ENCODE data around the gene LIN7B.
A peak's percentile ranks its signal among the peaks of the same experiment; 100 is the strongest.
"Not testable (repeated sequence)": the region's sequence is repeated elsewhere in the genome, so short reads cannot be mapped to it uniquely, and the experiment has no call there.

The LIN7B gene

DNA sequence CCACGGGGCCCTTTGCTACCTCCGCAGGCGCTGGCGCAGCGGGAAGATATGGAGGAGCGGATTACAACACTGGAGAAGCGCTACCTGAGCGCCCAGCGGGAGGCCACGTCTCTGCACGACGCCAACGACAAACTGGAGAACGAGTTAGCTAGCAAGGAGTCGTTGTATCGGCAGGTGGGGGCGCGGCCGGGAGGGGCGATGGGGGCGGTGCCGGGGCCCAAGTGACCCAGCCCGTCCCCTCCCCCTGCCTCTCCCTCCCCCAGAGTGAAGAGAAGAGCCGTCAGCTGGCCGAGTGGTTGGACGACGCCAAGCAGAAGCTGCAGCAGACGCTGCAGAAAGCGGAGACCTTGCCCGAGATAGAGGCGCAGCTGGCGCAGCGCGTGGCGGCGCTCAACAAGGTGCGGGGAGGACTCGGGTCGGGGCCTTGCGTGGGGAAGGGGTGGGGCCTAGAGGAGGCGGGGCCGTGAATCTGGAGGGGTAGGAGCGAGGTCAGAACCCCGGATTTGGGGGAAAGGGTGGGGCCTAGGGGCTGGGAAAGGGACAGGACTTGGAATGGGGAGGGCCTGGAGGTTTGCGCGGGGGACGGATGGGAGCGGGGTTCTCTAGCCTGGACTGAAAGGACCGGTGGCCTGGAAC is 18.9 kb downstream of the LIN7B start:
- H3K36me3 Mint-ChIP-seq = peaks cover 26 to 48% of the 10 kb centered on the region in 2 donors
- peak; percentile 30 to 36 for ATAC-seq (replicated peaks)

DNA sequence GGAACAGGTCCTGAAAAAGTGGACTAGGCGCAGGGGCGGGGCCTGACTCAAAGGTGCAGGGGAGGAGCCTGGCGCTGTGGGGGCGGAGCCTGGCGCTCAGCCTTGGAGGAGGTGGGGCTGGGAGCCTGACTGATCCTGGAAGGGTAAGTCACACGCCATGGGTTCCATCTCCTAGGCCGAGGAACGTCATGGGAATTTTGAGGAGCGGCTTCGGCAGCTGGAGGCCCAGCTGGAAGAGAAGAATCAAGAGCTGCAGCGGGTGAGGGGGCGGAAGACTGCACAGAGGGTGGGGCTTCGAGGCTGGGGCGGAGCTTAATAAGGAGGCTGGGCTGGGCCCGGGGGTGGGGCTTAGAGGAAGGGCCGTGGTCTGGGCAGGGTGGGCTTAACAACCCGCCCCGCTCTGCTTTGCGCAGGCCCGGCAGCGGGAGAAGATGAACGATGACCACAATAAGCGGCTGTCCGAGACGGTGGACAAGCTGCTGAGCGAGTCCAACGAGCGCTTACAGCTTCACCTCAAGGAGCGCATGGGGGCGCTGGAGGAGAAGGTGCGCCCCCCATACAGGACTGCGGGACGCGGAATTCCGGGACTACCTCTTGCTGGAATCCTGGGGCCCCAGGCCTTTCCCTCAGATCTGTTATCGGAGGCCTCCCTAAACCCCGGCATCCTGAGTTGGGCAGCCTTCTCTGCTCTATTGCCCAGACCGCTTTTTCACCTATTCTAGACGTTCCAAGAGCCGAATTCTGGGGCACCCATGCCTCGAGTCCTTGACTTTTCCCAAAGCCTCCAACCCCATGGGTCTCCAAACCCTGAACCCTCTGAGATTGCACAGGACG is 19.7 kb downstream of the LIN7B start:
- peaks cover 21 to 27% of the 10 kb centered on the region in 2 donors for H3K4me1 Mint-ChIP-seq

More for the DNA sequence above, 18.9 kb downstream of the LIN7B start:
- Mint-ChIP-seq H3K4me3 (peak overlapping the region; percentile 79 to 80), H3K4me1 (peaks cover 27 to 34% of the 10 kb centered on the region in 2 donors), H3K9me3 (peaks cover 6 to 7% of the 10 kb centered on the region in 2 donors), H3K27me3 (peaks cover 49 to 54% of the 10 kb centered on the region in 2 donors), H3K27ac (no peak overlapping the region)
- DNase-seq = no peak

DNA sequence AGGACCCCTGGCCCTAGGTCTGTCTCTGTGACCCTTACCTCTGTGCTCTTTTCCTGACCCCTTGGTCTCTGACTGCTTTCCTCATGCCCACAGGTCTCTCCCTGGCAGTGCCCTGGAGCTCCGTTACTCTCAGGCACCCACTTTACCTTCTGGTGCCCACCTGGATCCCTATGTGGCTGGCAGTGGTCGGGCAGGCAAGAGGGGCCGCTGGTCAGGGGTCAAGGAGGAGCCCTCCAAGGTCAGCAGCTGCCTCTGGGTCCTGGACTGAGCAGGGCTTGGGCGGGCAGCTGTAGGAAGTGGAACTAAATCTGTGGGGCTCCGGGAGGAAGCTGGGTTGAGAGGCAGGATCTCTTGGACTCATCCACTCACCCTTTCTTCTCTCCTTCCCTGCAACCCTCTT is 21.5 kb downstream of the LIN7B start:
- H3K36me3 Mint-ChIP-seq = peaks cover 23 to 36% of the 10 kb centered on the region in 2 donors
- no peak overlapping the region for H3K27ac Mint-ChIP-seq
- H3K9me3 Mint-ChIP-seq = peaks cover 0 to 3% of the 10 kb centered on the region in 2 donors
- ATAC-seq (replicated peaks) = no peak
- H3K4me1 Mint-ChIP-seq = peaks cover 17 to 25% of the 10 kb centered on the region in 2 donors
- peaks cover 38 to 59% of the 10 kb centered on the region in 2 donors for H3K27me3 Mint-ChIP-seq
- no peak overlapping the region for H3K4me3 Mint-ChIP-seq
- DNase-seq = no peak

More for the DNA sequence above, 19.7 kb downstream of the LIN7B start:
- H3K27me3 Mint-ChIP-seq = peaks cover 47 to 59% of the 10 kb centered on the region in 2 donors
- ATAC-seq (replicated peaks) (peak; percentile 68 to 71), DNase-seq (no peak)
- peak overlapping the region; percentile 79 to 80 for H3K4me3 Mint-ChIP-seq
- H3K9me3 Mint-ChIP-seq = peaks cover 3% of the 10 kb centered on the region in 2 donors
- peaks cover 26 to 45% of the 10 kb centered on the region in 2 donors for H3K36me3 Mint-ChIP-seq
- H3K27ac Mint-ChIP-seq = no peak overlapping the region

DNA sequence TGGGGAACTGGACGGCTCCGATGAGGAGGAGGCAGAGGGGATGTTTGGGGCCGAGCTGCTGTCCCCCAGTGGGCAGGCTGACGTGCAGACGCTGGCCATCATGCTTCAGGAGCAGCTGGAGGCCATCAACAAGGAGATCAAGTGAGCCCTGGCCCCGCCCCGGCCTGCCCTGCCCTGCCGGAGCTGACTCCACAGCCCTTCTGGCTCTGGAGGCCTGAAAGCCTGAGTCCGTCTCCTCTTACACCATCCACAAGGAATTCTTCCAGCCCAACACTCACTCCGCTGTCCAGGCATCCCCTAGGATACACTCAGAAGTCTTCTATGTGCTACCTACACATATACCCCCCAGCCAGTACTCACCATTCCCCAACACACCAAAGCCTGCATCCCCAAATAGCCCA is 22.6 kb downstream of the LIN7B start:
- H3K27me3 Mint-ChIP-seq = peaks cover 43 to 65% of the 10 kb centered on the region in 2 donors
- H3K4me1 Mint-ChIP-seq = peaks cover 17 to 25% of the 10 kb centered on the region in 2 donors
- no peak for DNase-seq
- H3K4me3 Mint-ChIP-seq = no peak overlapping the region
- no peak overlapping the region for H3K27ac Mint-ChIP-seq
- no peak for ATAC-seq (replicated peaks)
- H3K9me3 Mint-ChIP-seq = peaks cover 0 to 3% of the 10 kb centered on the region in 2 donors
- H3K36me3 Mint-ChIP-seq = peaks cover 23 to 36% of the 10 kb centered on the region in 2 donors

DNA sequence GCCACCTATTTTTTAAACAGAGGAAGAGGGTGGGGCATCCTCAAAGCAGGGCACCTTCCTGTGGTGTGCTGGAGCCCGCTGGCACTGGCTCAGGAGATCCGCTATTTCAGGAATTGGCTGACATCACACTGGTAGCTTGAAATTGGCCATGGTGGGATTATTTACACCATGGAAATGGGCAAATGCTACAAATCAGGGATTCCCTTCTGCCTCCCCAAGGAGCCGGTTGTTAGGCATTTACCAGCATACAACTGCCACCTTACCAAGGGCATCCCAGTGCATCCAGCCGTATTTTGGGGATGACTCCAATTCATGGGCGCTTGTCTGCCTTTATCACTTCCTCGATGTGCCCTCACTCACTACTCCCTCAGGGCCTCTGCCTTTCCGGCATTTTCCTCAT is 26.8 kb downstream of the LIN7B start:
- Mint-ChIP-seq H3K9me3 (no peaks in the 10 kb centered on the region), H3K36me3 (peaks cover 11 to 15% of the 10 kb centered on the region in 2 donors), H3K27me3 (peaks cover 43 to 58% of the 10 kb centered on the region in 2 donors), H3K4me3 (no peak overlapping the region), H3K4me1 (peaks cover 14 to 21% of the 10 kb centered on the region in 2 donors), H3K27ac (no peak overlapping the region)
- no peak for DNase-seq
- ATAC-seq (replicated peaks) = no peak

DNA sequence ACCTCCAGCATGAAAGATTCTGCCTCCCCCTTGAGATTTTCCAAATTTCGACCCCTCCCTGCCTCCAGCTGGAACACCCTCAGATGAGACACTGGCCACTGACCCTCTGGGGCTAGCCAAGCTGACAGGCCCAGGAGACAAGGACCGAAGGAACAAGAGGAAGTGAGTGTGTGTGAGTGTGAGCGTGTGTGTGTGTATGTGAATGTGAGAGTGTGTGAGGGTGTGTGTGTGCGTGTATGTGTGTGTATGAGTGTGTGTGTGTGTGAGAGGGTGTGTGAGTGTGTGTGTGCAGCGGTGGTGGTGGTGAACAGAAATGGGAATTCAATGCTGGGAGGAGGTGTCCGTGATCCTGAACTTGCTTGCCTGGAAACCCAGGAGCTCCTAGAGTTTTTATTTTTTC is 27.2 kb downstream of the LIN7B start:
- peaks cover 44 to 58% of the 10 kb centered on the region in 2 donors for H3K27me3 Mint-ChIP-seq
- peaks cover 14 to 25% of the 10 kb centered on the region in 2 donors for H3K4me1 Mint-ChIP-seq
- H3K9me3 Mint-ChIP-seq = no peaks in the 10 kb centered on the region
- no peak overlapping the region for H3K27ac Mint-ChIP-seq
- no peak for ATAC-seq (replicated peaks)
- DNase-seq = no peak
- no peak overlapping the region for H3K4me3 Mint-ChIP-seq
- H3K36me3 Mint-ChIP-seq = peaks cover 8 to 12% of the 10 kb centered on the region in 2 donors

DNA sequence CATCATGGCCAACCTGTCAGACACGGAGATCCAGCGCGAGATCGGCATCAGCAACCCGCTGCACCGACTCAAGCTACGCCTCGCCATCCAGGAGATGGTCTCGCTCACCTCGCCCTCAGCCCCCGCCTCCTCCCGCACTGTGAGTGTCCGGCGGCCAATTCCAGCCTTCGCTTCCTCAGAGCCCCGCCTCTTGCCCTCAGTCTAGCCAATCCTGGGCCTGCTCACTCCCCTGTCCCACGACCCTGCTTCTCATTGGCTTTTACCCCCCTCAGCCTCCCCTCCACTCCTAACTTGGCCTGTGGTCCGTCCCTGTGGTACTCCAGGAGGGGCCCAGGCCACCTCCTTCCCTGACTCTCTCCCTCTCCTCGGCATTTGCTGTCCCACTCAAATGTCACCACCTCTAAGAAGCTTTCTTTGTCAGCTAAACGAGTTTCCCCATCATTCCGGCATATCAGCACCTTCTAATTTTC is 28.7 kb downstream of the LIN7B start:
- Mint-ChIP-seq H3K27me3 (peaks cover 48 to 59% of the 10 kb centered on the region in 2 donors), H3K36me3 (peaks cover 4 to 5% of the 10 kb centered on the region in 2 donors), H3K27ac (no peak overlapping the region), H3K4me3 (peak overlapping the region; percentile 79 to 81), H3K4me1 (peaks cover 14 to 27% of the 10 kb centered on the region in 2 donors), H3K9me3 (no peaks in the 10 kb centered on the region)
- ATAC-seq (replicated peaks) (peak; percentile 92 to 95), DNase-seq (peak; percentile 74)

DNA sequence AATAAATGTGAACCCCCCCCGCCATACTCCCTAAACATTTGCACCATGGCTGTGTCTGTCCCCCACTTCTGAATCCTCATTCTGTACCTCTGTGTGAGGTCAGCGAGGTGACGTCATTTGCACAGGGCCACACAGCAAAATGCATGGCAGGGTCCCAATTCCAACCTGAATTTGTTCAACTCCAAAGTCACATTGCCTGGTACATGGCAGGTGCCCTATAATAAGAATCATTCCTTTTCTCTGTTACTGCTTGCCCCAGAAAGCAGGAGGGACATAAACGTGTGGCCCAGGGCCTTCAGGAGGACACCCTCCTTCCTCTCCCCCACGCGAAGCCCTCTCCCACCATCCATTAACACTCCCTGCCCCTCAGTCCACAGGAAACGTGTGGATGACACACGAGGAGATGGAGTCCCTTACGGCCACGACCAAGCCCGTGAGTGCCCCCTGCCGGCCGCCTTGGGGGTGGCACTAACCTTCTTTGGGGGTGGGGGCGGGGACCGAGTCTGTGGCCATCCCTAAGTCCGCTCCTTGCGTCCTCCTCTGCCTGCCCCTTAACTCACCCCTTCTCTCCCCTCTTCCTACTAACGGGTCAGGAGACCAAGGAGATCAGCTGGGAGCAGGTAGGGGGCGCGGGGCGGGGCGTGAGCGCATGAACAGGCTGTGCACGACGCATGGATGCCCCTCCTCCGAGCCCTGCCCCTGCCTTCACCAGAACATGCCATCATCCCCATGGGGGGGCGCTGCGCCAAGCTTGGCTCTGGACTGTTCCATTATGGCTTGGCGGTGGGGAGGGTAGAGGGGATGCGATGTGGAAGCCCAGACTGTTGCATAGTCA is 31.6 kb downstream of the LIN7B start:
- H3K36me3 Mint-ChIP-seq = peaks cover 4 to 6% of the 10 kb centered on the region in 2 donors
- H3K27me3 Mint-ChIP-seq = peaks cover 73 to 80% of the 10 kb centered on the region in 2 donors
- H3K9me3 Mint-ChIP-seq = peaks cover 0 to 2% of the 10 kb centered on the region in 2 donors
- peak; percentile 47 for DNase-seq
- peak overlapping the region; percentile 58 to 71 for H3K4me3 Mint-ChIP-seq
- peak; percentile 42 to 47 for ATAC-seq (replicated peaks)
- H3K4me1 Mint-ChIP-seq = peaks cover 27 to 55% of the 10 kb centered on the region in 2 donors
- H3K27ac Mint-ChIP-seq = no peak overlapping the region

DNA sequence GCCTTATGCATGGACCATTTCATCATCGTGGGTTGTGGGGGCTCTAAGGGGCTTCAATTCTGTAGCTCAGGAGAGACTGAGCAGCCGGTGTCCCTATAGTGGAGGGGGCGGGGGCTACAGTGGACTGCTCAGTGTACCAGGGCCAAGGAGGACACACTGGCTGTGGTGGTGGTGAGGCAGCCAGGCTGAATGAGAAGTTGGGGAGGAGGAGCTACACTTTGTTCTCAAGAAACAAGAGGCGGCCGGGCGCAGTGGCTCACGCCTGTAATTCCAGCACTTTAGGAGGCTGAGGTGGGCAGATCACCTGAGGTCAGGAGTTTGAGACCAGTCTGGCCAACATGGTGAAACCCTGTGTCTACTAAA is 32.2 kb downstream of the LIN7B start:
- ATAC-seq (replicated peaks); H3K4me3 Mint-ChIP-seq; H3K9me3 Mint-ChIP-seq; H3K36me3 Mint-ChIP-seq; DNase-seq; H3K27ac Mint-ChIP-seq: not testable (repeated sequence)
- H3K4me1 Mint-ChIP-seq = peaks cover 28 to 56% of the 10 kb centered on the region in 2 donors
- peaks cover 71 to 78% of the 10 kb centered on the region in 2 donors for H3K27me3 Mint-ChIP-seq

DNA sequence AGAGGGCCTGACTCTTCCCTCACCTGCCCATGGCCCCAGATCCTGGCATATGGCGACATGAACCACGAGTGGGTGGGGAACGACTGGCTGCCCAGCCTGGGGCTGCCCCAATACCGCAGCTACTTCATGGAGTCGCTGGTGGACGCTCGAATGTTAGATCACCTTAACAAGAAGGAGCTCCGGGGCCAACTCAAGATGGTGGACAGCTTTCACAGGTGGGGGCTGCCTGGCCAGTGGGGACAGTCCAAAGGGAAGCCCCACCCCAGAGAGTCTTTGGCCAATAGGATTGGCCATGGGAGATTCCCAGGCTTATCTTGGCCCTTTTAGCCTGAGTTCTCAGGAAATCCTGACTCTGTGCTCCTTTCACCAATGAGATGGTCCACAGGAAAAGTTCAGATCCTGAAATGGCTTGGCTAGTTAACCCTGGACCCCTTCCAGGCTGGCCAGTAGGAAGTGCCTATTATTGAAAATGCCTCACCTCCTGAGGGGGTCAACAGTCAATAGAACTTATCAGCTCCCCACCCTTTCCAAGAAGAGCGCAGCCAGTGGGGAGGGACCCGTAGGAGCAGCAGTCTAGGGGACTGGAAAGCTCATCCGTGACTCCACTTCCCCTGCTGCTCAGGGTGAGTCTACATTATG is 34.0 kb downstream of the LIN7B start:
- peaks cover 71 to 78% of the 10 kb centered on the region in 2 donors for H3K27me3 Mint-ChIP-seq
- peak overlapping the region; percentile 62 to 75 for H3K4me3 Mint-ChIP-seq
- peaks cover 0 to 7% of the 10 kb centered on the region in 2 donors for H3K9me3 Mint-ChIP-seq
- no peak for DNase-seq
- H3K4me1 Mint-ChIP-seq = peaks cover 29 to 50% of the 10 kb centered on the region in 2 donors
- H3K36me3 Mint-ChIP-seq = peaks cover 0 to 6% of the 10 kb centered on the region in 2 donors
- ATAC-seq (replicated peaks) = no peak
- H3K27ac Mint-ChIP-seq = no peak overlapping the region

DNA sequence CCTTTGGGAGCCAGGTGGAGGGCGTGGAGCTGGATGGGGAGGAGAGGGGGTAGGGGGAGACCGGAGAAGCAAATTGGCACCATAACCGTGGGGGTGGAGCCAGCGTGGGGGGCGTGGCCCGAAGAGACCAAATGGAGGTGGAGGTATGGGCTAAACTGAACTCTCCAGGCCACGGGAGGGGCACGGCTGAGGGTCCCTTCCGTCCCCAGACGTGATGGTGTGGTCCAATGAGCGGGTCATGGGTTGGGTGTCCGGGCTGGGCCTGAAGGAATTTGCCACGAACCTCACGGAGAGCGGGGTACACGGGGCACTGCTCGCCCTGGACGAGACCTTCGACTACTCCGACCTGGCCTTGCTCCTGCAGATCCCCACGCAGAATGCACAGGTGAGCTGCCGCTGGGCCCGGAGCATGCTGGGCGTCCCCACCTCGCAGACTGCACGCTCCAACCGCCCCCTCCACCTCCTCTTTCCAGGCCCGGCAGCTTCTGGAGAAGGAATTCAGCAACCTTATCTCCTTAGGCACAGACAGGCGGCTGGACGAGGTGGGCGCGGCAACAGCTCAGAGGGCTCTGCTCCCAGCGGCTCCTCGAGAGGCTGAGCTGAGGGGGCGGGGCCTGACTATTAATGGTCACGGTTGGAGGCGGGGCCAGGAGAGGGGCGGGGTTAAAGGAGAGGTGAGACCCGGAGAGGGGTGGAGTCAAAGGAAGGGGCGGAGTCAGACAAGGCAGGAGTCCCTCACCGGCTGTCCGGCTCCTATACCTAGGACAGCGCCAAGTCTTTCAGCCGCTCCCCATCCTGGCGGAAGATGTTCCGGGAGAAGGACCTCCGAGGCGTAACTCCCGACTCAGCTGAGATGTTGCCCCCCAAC is 34.8 kb downstream of the LIN7B start:
- H3K4me3 Mint-ChIP-seq = peak overlapping the region; percentile 90 to 94
- H3K27ac Mint-ChIP-seq = no peak overlapping the region
- H3K27me3 Mint-ChIP-seq = peaks cover 77 to 83% of the 10 kb centered on the region in 2 donors

DNA sequence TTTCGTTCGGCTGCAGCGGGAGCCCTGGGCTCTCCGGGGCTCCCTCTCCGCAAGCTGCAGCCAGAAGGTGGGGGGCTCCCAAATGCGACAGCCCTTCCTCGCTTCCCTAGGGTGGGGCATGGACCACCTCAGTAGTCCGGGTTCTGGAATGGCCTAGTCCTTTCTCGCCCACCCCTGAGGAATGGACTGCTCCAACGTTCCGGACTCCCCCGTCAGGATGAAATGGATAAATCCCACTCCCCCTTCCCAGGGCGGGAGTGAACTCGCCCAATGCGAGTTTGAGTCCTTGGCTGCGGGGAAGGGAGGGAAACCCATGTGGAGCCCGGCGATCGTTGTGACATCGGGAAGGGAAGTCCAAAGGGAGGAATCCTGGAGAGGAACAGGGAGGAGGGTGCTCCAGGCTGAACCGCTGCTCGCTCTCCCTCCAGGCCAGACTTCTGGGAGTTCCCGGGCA is 35.5 kb downstream of the LIN7B start:
- DNase-seq (no peak), ATAC-seq (replicated peaks) (no peak)
- H3K27me3 Mint-ChIP-seq = peaks cover 83 to 90% of the 10 kb centered on the region in 2 donors
- no peak overlapping the region for H3K27ac Mint-ChIP-seq
- peaks cover 33 to 46% of the 10 kb centered on the region in 2 donors for H3K4me1 Mint-ChIP-seq
- peaks cover 11 to 19% of the 10 kb centered on the region in 2 donors for H3K9me3 Mint-ChIP-seq
- peaks cover 0 to 6% of the 10 kb centered on the region in 2 donors for H3K36me3 Mint-ChIP-seq
- H3K4me3 Mint-ChIP-seq = peak overlapping the region; percentile 90 to 94

More for the DNA sequence above, 34.8 kb downstream of the LIN7B start:
- Mint-ChIP-seq H3K36me3 (peaks cover 0 to 6% of the 10 kb centered on the region in 2 donors), H3K9me3 (peaks cover 5 to 13% of the 10 kb centered on the region in 2 donors), H3K4me1 (peaks cover 32 to 46% of the 10 kb centered on the region in 2 donors)
- ATAC-seq (replicated peaks) (peak; percentile 51 to 66), DNase-seq (peak; percentile 77)

All from stimulated activated naive B cell treated with anti-CD40 and anti-IgM and Interleukin-4, amounts not matched to agents 10 μg/mL and 1 μg/mL and 100 μg/mL, for 72 hours (primary cell).